Brain microvascular endothelial cell (primary cell): ENCODE results near the gene CBR3.

Experiments used
- DNase-seq: peaks from one replicate; pipeline ENCODE4 v3.0.0-alpha.2; 2020
- H3K27ac ChIP-seq: fragments of 250-450 bp; sonication (Bioruptor Pico); 2 replicates; pipeline ENCODE4 v1.5.1; 2020; ENCODE audit warnings: mild to moderate bottlenecking, moderate library complexity
- H3K27me3 ChIP-seq: fragments of 250-450 bp; sonication (Bioruptor Pico); replicated peaks from 2 replicates; pipeline ENCODE4 v1.5.1; 2020; ENCODE audit warnings: mild to moderate bottlenecking
- H3K36me3 ChIP-seq: fragments of 250-450 bp; sonication (Bioruptor Pico); replicated peaks from 2 replicates; pipeline ENCODE4 v1.5.1; 2020; ENCODE audit warnings: mild to moderate bottlenecking
- H3K4me3 ChIP-seq: 2 replicates; pipeline ENCODE4 v1.5.1; 2011; ENCODE audit warnings: low read depth, mild to moderate bottlenecking, control low read depth, low read length, moderate library complexity
- CTCF ChIP-seq: IDR thresholded peaks from 2 replicates; pipeline ENCODE4 v1.5.1; 2011; ENCODE audit warnings: low read depth, mild to moderate bottlenecking, moderate library complexity, low read length, control low read depth, inconsistent platforms; ENCODE audit errors: missing control alignments
- in situ Hi-C: cut with HindIII; loops from 2 replicates; pipeline ENCODE4 v1.10.0; 2017; ENCODE audit warnings: low sequenced_read_pairs, low pct_ligation_motif_present

The CBR3 gene

DNA sequence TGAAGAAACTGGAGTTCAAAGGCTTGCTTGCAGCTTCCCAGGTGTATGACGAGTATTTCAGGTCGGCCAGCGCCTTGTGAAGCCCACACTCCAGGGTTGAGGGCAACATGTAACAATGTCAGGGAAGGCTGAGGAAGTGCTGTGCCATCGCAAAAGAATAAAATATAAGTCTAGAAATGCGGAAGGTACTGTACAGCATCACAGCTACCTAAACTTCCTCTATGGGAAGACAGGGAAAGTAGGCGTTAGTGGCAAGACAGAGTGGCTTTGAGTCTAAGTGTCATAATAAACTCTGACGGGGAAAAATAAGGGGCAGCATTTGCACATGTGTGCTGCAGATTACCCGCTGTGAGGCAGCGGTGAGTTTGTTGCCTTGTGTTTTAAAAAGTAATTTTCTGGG is 50.6 kb downstream of the CBR3 start:
- in situ Hi-C loops = no loop called here
- Histone ChIP-seq H3K4me3 (no peak overlapping the region), H3K27me3 (no peaks in the 10 kb centered on the region), H3K36me3 (no peaks in the 10 kb centered on the region), H3K27ac (no peak overlapping the region)
- no peak for TF ChIP-seq CTCF
- no peak for DNase-seq

DNA sequence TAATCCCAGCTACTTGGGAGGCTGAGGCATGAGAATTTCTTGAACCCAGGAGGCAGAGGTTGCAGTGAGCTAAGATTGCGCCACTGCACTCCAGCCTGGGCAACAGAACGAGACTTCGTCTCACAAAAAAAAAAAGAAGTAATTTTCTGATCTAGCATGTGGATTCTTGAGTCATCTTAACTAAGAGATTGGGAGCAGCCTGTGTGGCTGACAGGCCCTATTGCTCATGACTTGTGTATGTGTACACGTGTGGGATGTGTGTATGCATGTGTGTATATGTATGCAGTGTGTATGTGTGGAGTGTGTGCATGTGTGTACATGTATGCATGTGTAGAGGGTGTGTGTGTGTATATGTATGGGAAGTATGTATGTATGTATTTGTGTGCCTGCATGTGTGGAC is 51.2 kb downstream of the CBR3 start:
- in situ Hi-C loops = no loop called here
- Histone ChIP-seq H3K27me3 (no peaks in the 10 kb centered on the region), H3K36me3 (no peaks in the 10 kb centered on the region), H3K27ac (no peak overlapping the region), H3K4me3 (no peak overlapping the region)
- no peak for DNase-seq
- no peak for TF ChIP-seq CTCF

- DNase-seq = no peak
- Histone ChIP-seq H3K36me3 (no peaks in the 10 kb centered on the region), H3K27me3 (no peaks in the 10 kb centered on the region), H3K27ac (no peak overlapping the region), H3K4me3 (no peak overlapping the region)
- TF ChIP-seq CTCF = no peak
- in situ Hi-C loops = no loop called here
Observed at GRCh38 chr21:36186506-36187399, 51.9 kb downstream of the CBR3 start.

- Histone ChIP-seq H3K27me3 (no peaks in the 10 kb centered on the region), H3K36me3 (no peaks in the 10 kb centered on the region), H3K27ac (no peak overlapping the region), H3K4me3 (no peak overlapping the region)
- TF ChIP-seq CTCF = no peak
- DNase-seq = no peak
- in situ Hi-C loops = no loop called here
Observed at GRCh38 chr21:36188081-36188681, 53.3 kb downstream of the CBR3 start.

DNA sequence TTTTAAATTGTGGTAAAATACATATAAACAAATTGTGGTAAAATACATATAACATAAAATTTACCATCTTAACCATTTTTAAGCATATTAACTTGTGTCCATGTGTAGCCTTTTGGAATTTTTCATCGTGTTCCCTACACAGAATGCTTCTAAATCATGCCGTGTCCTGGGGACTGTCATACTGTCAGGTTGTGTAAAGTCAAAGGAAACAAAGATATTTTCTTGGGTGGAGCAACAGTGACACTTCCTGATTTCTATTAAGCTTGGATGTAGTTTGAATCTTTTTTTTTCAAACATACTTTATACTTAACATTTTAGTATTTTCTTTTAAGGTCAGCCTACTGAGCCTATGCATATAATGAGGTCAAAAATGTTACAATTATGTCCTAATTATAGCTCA is 54.1 kb downstream of the CBR3 start:
- Histone ChIP-seq H3K4me3 (no peak overlapping the region), H3K27ac (no peak overlapping the region), H3K27me3 (no peaks in the 10 kb centered on the region), H3K36me3 (no peaks in the 10 kb centered on the region)
- in situ Hi-C loops = no loop called here
- DNase-seq = no peak
- no peak for TF ChIP-seq CTCF
